ENCODE data around the gene GBE1.

The GBE1 gene

GRCh38 chr3:81462921-81463320 lies 298.5 kb downstream of the GBE1 start:
- DNase-seq = peak; percentile 26

- peak; percentile 45 for DNase-seq
Observed at GRCh38 chr3:81459733-81460132, 301.7 kb downstream of the GBE1 start.

GRCh38 chr3:81452418-81452817 lies 309.0 kb downstream of the GBE1 start:
- DNase-seq = peak; percentile 14

GRCh38 chr3:81451611-81452010 lies 309.8 kb downstream of the GBE1 start:
- no peak for DNase-seq

- no peak for DNase-seq
Observed at GRCh38 chr3:81451140-81451539, 310.3 kb downstream of the GBE1 start.

- no peak for DNase-seq
Observed at GRCh38 chr3:81446806-81447205, 314.6 kb downstream of the GBE1 start.

GRCh38 chr3:81445712-81446111 lies 315.7 kb downstream of the GBE1 start:
- no peak for DNase-seq

- DNase-seq = no peak
Observed at GRCh38 chr3:81444817-81445460, 316.5 kb downstream of the GBE1 start.

GRCh38 chr3:81443958-81444357 lies 317.5 kb downstream of the GBE1 start:
- DNase-seq = no peak

GRCh38 chr3:81443457-81443782 lies 318.0 kb downstream of the GBE1 start:
- no peak for DNase-seq

- no peak for DNase-seq
Observed at GRCh38 chr3:81442758-81443456, 318.5 kb downstream of the GBE1 start.

- DNase-seq = no peak
Observed at GRCh38 chr3:81440661-81441060, 320.8 kb downstream of the GBE1 start.

All from NCI-H69 (cell line).